GM21529 (cell line): ENCODE measurements around the gene SCAND1.
"Not testable (repeated sequence)": the region's sequence is repeated elsewhere in the genome, so short reads cannot be mapped to it uniquely, and the experiment has no call there.

Source experiments
- ATAC-seq: cut with Tn5 transposase; IDR thresholded peaks from one replicate; pipeline ENCODE4 v1.9.1; 2021; ENCODE audit not compliant: unreplicated experiment

The SCAND1 gene

GRCh38 chr20:35963878-35964277, 9.6 kb upstream of the SCAND1 start:
- ATAC-seq, result no peak

- not testable (repeated sequence) for ATAC-seq
These were observed 5.0 kb upstream of the SCAND1 start for GRCh38 chr20:35959291-35959690.

GRCh38 chr20:35956616-35957015, 2.3 kb upstream of the SCAND1 start:
- no peak for ATAC-seq

GRCh38 chr20:35954907-35955251, 577 bp upstream of the SCAND1 start:
- peak; percentile 1 for ATAC-seq

GRCh38 chr20:35953387-35954199, 709 bp downstream of the SCAND1 start:
- peak; percentile 18 for ATAC-seq

GRCh38 chr20:35952480-35953386, 1.6 kb downstream of the SCAND1 start:
- ATAC-seq, result no peak

GRCh38 chr20:35952080-35952479, 2.2 kb downstream of the SCAND1 start:
- not testable (repeated sequence) for ATAC-seq

- no peak for ATAC-seq
These were observed 4.2 kb downstream of the SCAND1 start for GRCh38 chr20:35950093-35950492.

GRCh38 chr20:35947907-35948306, 6.4 kb downstream of the SCAND1 start:
- ATAC-seq, result no peak

- ATAC-seq, result no peak
These were observed 6.8 kb downstream of the SCAND1 start for GRCh38 chr20:35947489-35947888.

GRCh38 chr20:35942243-35942642, 12.1 kb downstream of the SCAND1 start:
- ATAC-seq, result no peak

GRCh38 chr20:35941620-35942019, 12.7 kb downstream of the SCAND1 start:
- no peak for ATAC-seq

- no peak for ATAC-seq
These were observed 15.0 kb downstream of the SCAND1 start for GRCh38 chr20:35939264-35939663.

GRCh38 chr20:35934050-35934449, 20.3 kb downstream of the SCAND1 start:
- ATAC-seq, result no peak

- ATAC-seq, result no peak
These were observed 25.0 kb downstream of the SCAND1 start for GRCh38 chr20:35929301-35929700.

- ATAC-seq, result no peak
These were observed 33.8 kb downstream of the SCAND1 start for GRCh38 chr20:35920523-35920922.

- ATAC-seq, result no peak
These were observed 36.3 kb downstream of the SCAND1 start for GRCh38 chr20:35918021-35918420.

GRCh38 chr20:35917077-35917476, 37.2 kb downstream of the SCAND1 start:
- ATAC-seq, result no peak

- ATAC-seq, result no peak
These were observed 41.4 kb downstream of the SCAND1 start for GRCh38 chr20:35912881-35913280.

- ATAC-seq, result no peak
These were observed 44.0 kb downstream of the SCAND1 start for GRCh38 chr20:35910254-35910653.

- no peak for ATAC-seq
These were observed 44.5 kb downstream of the SCAND1 start for GRCh38 chr20:35909796-35910195.

GRCh38 chr20:35909176-35909575, 45.1 kb downstream of the SCAND1 start:
- no peak for ATAC-seq
